ENCODE data around the gene RNF220.
"Not testable (repeated sequence)": the region's sequence is repeated elsewhere in the genome, so short reads cannot be mapped to it uniquely, and the experiment has no call there.

RNF220 gene

DNA sequence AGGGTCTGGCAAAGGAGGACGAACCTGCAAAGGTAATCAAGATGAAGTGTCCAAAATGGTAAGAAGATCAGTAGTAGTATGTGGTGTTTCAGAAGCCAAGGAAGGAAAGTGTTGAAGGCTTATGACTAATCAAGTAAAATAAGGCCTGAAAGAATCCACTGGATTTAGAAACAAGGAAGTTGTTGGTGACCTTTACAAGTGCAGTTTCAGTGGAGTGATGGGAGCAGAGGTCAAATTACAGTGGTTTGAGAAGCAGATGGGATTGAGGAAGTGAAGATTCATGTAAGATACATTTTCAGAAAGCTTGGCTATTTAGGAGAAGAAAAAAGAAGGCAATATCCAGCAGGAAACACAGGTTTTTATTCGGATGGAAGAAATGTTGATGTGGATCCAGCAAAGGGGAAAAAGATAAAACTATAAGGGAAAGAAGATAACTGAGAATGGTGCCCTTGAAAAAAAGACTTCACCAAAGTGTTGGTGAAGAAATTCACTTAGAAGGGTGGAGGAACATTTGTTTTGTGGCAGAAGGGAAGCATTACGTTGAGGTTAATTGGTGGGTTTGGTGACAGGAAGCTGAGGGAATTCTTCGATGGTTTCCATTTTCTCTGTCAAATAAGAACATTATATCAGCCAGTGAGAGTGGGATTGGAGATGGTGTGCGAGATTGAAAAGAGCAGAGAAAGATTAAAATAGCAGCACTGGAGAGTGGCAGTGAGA lies 271.6 kb downstream of the RNF220 start:
- no peak for DNase-seq (ENCODE audit: low read depth, low spot score)

DNA sequence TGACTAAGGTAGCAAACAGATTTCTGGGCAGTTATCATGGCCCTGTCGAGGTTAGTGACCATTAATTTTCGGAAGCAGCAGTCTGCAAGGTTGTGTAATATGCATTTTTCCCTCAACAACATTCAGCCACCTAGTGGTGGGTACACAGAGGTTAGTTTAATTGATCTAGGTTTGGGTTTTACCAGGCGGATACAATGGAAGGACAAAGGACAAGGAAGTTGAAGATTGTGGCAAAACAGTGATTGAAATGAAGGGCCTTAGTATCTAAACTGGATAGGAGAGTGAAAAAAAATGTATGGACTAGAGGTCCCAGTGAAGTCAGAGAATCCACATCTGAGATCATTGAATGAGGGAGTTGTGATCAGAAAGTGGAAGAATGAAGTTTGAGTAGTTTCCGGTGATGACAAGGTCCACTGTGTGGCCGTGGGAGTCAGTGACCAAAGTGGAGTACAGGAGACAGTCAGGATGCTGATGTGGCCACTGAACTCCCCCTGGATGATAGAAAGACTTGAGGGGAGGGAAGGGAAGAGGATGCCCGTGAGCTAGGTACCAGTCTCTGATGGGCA lies 272.2 kb downstream of the RNF220 start:
- no peak for DNase-seq (ENCODE audit: low read depth, low spot score)

DNA sequence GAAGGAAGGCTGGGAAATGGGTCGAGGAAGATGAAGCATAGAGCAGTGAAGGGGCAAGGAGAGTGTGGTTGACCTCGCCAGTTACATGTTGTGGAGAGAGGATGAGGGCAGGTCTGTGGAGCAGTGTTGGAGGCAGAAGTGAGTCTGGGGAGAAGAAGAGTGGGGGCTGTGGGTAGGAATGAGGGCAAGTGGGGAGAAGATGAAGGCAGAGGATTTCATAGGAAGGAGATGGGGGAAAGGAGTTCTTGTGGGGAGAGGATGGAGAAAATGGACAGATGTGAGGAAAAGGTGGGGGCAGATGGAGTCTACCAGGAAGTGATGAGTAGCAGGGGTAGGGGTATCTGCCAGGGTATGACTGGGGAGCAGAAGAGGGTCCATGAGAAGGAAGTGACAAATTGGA lies 273.1 kb downstream of the RNF220 start:
- DNase-seq (ENCODE audit: low read depth, low spot score), result no peak

DNA sequence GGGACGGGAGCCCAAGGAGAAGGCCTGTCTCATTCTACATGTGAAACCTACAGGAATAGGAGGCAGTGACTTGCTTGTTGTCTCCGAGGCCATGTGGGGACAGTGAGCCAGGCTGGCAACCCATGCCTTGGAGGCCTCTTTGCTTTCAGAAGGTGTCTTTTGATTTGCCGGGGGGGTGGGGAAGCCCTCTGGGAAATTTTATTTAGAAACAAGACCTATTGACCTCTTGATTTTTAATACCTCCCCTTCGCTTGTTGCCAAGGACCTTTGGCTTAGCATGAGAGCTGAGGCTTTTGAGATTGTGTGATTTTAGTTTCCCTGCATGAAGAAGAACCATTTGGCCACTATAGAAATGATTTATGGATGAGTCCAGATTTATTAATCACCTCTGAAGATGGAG lies 273.6 kb downstream of the RNF220 start:
- no peak for DNase-seq (ENCODE audit: low read depth, low spot score)

- DNase-seq (ENCODE audit: low read depth, low spot score), result no peak
These were observed 274.4 kb downstream of the RNF220 start for GRCh38 chr1:44679468-44679867.

DNA sequence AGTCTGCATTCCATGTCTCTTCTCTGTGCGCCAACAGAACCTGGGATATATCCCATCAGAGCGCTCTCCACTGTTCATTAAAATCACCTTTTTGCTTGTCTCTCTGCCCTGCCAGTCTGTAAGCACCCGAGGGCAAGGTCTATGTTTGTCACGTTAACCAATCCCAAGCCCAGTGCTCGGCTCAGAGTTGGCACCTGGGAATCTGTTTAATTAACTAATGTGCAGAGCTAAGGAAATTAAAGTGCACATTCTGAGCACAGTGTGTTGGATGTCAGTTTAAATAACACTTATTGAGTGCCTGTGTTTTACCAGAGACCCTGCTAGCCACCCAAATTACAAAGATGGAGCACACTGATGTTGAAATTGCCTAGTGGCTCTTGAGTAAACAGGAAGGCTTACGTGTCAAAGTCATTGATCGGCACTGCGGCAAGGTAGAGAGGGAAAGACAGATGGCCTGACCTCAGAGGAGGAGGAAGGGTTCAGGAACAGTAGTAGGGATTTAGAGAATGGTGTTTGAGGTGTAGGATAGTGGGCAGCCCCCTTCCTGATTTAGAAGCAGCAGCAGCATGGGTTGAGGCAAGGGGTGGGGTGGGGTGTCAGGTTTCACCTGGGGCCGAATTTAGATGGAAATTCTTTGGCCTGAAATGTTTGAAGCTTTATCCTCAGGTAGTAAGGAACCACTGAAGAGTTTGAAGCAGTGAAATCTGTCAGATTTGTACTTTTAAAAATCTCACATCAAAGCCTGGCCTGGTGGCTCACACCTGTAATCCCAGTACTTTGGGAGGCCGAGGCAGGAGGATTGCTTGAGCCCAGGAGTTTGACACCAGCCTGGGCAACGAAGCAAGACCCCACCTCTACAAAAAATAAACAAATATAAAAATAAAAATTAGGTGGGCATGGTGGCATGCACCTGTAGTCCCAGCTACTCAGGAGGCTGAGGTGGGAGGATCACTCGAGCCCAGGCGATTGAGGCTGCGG lies 277.1 kb downstream of the RNF220 start:
- no peak for DNase-seq (ENCODE audit: low read depth, low spot score)

GRCh38 chr1:44682883-44683265 lies 277.8 kb downstream of the RNF220 start:
- no peak for DNase-seq (ENCODE audit: low read depth, low spot score)

DNA sequence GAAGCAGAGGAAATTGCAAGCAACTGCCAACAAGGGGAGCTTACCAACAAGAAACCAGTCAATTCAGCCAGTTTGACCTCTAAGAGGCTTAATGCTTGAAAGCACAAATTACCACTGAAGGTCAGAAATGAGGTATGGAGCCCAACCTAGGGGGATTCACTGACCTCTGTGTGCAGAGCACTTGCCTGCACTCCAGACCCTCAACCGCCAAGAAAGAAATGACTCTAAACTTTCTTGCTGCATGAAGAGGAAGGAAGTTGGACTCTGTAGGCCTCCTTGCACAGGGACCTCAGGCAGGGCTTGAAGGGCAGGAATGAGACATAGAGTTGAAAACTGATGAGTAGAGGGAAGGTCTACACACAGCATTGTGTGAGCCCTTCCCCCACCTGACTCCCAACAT lies 279.5 kb downstream of the RNF220 start:
- no peak for DNase-seq (ENCODE audit: low read depth, low spot score)

DNA sequence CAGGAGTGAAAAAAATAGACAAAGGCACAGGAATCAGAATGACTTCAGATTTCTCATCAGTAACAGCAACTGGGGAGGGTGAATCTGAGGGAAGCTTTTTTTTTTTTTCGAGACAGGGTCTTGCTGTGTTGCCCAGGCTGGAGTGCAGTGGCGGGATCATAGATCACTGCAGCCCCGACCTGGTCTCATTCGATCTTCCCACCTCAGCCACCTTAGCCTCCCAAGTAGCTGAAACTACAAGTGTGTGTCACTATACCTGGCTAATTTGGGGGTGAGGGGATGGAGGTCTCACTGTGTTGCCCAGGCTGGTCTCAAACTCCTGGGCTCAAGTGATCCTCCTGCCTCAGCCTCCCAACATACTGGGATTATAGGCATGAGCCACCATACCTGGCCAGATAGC lies 280.2 kb downstream of the RNF220 start:
- DNase-seq (ENCODE audit: low read depth, low spot score), result no peak

GRCh38 chr1:44685881-44686280 lies 280.8 kb downstream of the RNF220 start:
- no peak for DNase-seq (ENCODE audit: low read depth, low spot score)

GRCh38 chr1:44688760-44689446 lies 283.8 kb downstream of the RNF220 start:
- DNase-seq (ENCODE audit: low read depth, low spot score), result no peak

DNA sequence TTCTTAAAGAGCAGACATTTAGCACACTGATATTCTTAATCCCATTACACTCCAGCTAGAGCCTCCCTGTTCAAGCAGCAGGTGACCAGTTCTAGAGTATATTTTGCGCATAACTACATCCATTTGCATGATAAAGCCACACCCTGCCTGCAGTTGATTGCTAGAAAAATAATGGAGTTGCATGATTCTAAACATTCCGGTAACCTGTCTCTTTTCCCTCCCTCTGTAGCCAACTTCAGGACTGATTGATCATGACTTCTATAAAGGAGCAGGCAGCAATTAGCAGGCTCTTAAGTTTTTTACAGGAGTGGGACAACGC lies 284.4 kb downstream of the RNF220 start:
- DNase-seq (ENCODE audit: low read depth, low spot score), result no peak

GRCh38 chr1:44693159-44693558 lies 288.1 kb downstream of the RNF220 start:
- DNase-seq (ENCODE audit: low read depth, low spot score), result no peak

DNA sequence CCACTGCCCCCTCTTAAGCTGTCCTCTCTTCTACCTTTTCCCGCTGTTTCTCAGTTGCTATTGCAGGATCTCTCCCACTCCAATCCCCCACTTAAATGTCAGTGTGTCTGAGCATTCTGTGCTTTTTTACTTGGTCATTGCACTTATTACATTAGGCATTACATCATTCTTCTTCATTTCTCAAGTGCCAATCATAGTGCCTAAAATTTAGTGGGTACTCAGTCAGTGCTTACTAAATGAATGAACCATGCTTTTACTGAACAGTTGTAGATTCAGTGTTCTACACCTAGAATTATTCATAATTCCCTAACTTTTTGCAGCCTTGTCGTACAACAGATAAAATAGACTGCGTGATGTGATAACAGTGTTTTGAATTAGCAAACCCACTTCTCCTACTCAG lies 288.8 kb downstream of the RNF220 start:
- no peak for DNase-seq (ENCODE audit: low read depth, low spot score)

- DNase-seq (ENCODE audit: low read depth, low spot score), result no peak
These were observed 289.9 kb downstream of the RNF220 start for GRCh38 chr1:44694863-44695478.

DNA sequence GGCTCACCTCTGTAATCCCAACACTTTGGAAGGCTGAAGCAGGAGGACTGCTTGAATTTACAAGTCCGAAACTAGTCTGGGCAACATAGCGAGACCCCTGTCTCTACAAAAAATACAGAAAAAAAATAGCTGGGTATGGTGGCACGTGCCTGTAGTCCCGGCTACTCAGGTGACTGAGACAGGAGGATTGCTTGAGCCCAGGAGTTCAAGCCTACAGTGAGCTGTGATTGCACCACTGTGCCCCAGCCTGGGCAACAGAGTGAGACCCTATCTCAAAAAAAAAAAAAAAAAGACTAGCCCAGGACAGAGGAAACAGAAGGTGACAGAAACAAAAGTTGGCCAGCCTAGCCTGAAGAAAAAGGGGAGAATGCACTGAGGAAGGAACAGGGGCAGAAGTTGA lies 290.6 kb downstream of the RNF220 start:
- DNase-seq (ENCODE audit: low read depth, low spot score), result no peak

DNA sequence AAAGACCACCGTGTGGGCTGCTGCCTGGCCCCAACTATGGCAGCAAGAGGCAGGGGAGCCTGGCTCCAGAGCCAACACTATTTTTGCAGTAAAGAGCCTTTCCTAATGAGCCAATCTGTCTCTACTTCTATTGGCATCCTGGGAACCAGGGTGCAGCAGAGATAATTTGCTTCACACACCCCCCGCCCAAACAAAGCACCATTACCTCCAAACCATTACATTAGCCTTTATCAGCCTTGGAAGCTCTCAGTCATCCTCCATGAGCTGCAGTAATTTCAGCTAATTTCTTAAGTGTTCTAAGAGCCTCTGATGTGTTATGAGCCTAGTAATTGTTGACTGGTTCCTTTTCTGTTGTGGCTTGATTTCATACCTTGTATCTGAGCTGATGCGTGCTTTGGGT lies 291.0 kb downstream of the RNF220 start:
- no peak for DNase-seq (ENCODE audit: low read depth, low spot score)

DNA sequence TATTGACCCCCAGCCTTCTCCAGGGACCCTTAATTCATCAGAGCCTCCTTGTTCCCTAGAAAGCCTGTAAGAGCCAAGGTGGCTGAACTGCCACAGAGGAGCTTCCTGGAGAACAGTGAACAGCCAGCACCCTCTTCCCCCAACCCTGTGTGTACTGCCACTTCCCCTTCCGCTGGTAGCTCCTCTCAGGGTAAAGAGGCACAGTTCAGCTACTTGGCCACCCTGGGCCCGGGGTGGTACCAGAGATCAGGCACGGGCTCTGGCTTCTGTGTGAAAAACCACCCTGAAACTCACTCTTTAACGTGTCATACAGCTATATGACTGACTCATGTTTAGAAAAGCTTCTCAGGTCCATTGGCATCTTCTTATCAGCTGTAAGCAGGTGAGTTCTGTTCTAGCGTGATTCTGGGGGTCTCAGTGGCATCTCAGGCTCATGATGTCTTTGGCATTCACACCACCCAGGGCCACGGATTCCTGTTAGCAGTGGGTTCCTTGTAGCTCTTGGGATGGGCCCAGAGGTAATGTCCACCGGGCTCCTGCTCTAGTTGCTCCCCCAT lies 291.8 kb downstream of the RNF220 start:
- DNase-seq (ENCODE audit: low read depth, low spot score), result no peak

GRCh38 chr1:44698138-44698537 lies 293.1 kb downstream of the RNF220 start:
- DNase-seq (ENCODE audit: low read depth, low spot score), result no peak

DNA sequence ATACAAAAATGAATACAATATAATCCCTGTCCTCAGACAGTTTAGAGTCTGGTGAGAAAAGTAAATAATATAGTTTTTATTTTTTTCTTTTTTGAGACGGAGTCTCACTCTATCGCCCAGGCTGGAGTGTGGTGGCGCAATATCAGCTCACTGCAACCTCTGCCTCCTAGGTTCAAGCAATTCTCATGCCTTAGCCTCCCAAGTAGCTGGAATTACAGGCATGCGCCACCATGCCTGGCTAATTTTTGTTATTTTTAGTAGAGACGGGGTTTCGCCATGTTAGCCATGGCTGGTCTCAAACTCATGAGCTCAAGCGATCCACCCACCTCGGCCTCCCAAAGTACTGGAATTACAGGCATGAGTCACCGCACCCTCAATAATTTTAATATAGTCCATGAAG lies 294.3 kb downstream of the RNF220 start:
- DNase-seq (ENCODE audit: low read depth, low spot score), result not testable (repeated sequence)

DNA sequence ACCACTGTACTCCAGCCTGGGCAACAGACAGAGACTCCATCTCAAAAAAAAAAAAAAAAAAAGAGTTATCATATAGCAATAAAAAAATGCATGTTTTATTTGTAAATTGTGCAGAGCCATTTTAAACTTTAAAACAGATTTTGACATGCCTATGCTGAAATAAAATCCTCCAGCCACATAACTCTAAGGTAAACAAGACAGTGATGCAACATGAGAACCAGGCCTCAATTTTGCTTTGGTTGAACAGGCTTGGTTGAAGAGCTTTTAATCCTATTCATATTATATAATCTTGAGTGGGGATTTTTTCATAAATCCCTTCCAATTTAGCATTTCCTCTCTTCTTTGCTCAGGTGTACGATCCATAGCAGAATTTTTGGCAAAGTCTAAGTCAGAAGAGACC lies 295.5 kb downstream of the RNF220 start:
- no peak for DNase-seq (ENCODE audit: low read depth, low spot score)
